NCI-H446 (cell line): ENCODE measurements around the gene MCRIP2.

Source experiments
- DNase-seq, 2 experiments: peaks; one replicate each; lab custom pipeline; 2025; lab: John Stamatoyannopoulos, UW

MCRIP2 gene

DNA sequence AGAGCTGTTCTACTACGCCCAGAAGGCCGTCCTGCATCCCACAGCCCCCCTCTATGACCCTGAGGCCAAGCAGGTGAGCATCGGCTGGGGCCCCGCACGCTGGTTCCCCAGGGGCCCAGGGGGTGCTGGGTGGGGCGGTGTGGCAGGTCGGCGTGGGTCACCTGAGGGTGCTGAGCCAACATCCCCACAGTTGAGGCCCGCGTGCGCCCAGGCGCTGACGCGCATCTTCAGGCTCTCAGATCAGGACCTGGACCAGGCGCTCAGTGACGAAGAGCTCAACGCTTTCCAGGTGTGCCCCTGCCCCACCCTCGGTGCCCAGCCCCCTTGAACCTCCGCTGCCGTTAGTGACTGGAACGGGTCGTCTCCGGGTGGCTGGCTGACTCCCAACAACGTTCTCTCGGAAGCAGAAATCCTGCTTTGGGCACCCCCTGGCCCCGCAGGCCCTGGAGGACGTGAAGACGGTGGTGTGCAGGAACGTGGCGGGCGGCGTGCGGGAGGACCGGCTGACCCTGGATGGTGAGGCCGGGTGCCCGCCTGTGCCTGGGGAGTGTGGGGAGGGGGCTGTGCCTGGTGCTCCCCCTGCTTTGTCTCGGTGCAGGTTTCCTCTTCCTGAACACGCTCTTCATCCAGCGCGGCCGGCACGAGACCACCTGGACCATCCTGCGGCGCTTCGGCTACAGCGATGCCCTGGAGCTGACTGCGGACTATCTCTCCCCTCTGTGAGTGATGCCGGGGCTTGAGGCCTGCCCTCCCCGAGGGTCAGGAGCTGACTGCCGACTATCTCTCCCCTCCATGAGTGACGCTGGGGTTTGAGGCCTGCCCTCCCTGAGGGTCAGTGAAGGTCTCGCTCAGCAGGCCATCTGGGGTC is 29.1 kb downstream of the MCRIP2 start:
- no peak for DNase-seq

- no peak for DNase-seq
Observed at GRCh38 chr16:671353-672131, 29.9 kb downstream of the MCRIP2 start.

DNA sequence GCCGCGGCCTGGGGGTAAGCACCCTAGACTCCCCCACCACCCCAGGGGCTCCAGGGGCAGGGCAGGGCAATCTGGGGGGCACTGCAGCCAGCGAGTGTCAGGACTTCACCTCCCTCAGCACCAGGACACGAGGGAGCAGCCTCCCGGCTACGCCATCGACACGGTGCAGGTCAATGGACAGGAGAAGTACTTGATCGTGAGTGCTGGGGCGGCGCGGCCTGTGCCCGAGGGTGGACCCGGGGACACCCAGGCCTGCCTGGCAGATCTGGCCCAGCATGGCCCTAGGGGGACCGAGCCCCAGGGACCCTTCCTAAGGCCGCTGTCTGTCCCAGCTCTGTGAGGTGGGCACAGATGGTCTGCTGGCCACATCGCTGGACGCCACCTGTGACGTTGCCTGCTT is 30.7 kb downstream of the MCRIP2 start:
- no peak for DNase-seq

- no peak for DNase-seq
Observed at GRCh38 chr16:672851-673250, 31.2 kb downstream of the MCRIP2 start.

DNA sequence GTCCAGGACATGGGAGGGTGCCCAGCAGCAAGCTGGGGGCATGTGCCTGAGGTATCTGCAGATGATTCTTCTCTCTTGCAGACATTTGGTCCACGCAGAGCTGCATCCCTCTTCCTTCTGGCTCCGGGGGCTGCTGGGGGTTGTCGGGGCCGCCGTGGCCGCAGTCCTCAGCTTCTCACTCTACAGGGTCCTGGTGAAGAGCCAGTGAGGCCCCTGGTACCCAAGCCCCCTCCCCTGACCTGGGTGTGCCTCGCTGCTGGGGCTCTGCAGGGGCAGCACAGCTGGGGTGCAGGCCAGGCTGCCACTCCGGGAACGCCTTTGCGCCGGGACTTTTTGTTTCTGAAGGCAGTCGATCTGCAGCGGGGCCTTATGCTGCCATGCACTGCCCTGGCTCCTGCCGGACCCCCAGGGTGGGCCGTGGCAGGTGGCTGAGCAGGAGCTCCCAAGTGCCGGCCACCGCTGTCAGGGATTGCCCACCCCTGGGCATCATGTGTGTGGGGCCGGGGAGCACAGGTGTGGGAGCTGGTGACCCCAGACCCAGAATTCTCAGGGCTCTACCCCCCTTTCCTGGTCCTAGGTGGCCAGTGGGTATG is 31.9 kb downstream of the MCRIP2 start:
- no peak for DNase-seq

DNA sequence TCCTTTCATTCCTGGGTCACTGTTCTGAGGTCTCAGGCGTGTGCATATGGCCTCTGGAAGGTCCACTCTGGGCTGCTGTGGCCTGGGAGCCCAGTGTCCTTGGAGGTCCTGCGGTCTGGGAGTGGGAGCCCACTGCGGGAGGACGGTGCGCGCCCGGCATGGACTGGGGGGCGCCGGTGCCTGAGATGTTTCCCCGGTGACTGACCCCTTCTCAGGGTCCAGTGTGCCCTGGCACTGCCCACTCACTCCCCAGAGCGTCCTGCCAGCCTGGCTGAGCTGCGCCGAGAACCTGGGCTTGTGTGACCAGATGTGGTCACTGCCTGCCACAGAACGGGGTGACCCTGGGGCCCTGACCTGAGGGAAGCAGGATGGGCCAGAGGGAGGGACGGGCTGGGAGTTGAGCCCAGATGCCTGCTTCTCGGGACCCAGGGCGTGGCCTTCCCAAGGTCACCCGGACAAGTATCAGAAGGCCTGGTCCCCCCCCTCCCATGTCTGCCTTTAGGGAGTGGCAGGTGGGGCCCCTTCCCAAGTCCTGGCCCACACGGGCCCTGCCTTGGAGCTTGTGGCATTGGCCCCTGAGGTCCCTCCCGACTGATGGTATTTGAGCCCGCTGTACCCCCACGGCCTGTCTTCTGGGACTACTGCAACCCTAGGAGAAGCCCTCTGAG is 32.7 kb downstream of the MCRIP2 start:
- DNase-seq: no peak

DNA sequence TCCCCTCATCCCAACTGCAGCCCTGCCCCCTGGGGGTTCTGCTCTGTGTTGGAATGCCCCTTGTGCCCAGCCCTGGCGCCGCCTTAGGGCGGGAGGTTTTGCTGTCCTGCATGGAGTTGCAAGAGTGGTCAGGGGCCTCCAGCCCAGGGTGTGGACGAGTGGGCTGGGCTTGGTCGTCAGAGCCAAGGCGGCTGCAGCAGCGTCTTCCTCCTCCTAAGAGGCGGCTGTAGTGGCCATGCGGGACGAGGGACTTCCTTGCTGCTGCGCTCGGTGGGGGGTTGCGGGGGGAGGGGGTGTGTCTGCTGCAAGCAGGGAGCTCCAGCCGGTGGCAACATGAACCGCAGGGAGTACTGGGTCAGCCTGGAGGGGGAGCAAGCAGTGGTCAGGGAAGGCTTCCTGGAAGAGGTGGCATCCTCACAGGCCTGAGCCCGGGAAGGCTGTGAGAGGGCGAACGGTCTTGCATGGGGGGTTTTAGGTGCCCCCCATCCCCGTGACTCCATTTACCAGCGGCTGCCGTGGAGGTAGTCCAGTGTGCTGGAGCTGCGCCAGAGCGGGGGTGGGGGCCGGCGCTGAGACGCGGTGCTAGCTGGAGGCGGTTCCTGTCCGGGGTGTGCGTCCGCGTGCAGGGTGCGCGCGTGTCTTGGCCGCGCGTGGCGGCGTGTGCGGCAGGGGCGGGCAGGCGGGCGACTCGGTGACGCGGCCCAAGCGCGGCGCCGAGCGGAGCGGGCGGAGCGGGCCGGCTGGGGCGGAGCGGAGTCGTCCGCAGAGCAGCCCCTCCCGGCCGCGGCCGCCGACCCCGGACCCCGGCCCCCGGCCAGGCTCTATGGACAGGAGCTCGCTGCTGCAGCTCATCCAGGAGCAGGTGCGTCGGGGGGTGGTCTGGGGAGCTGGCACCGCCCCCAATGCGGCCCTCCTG is 33.6 kb downstream of the MCRIP2 start, which contains the start of gene RHBDL1:
Gene RHBDL1 (plus strand): TSS at position 704 of the 916 bp plus-strand sequence. CDS start 120 bp downstream, at position 824.
- no peak for DNase-seq

- DNase-seq: no peak
Observed at GRCh38 chr16:675884-676564, 34.4 kb downstream of the MCRIP2 start.

DNA sequence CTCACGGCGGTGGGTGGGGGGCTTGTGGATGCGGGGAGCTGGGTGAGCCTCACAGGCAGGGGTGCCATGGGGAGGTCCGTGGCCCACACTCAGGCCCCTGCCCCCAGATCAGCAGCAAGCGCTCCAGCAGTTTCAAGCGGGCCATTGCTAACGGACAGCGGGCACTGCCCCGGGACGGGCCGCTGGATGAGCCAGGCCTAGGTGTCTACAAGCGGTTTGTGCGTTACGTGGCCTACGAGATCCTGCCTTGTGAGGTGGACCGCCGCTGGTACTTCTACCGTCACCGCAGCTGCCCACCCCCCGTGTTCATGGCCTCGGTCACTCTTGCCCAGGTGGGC is 34.9 kb downstream of the MCRIP2 start:
- DNase-seq: no peak

DNA sequence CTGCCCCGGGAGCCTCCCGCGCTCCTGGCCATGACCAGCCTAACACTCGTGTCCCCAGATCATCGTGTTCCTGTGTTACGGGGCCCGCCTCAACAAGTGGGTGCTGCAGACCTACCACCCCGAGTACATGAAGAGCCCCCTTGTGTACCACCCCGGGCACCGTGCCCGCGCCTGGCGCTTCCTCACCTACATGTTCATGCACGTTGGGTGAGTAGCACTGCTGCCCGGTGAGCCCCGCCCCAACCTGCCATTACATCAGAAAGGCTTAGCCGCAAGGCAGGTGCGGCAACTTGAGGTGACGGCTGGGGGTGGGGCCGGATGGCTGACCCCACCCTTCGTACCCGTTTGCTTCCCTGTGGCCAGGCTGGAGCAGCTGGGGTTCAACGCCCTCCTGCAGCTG is 35.3 kb downstream of the MCRIP2 start:
- no peak for DNase-seq

DNA sequence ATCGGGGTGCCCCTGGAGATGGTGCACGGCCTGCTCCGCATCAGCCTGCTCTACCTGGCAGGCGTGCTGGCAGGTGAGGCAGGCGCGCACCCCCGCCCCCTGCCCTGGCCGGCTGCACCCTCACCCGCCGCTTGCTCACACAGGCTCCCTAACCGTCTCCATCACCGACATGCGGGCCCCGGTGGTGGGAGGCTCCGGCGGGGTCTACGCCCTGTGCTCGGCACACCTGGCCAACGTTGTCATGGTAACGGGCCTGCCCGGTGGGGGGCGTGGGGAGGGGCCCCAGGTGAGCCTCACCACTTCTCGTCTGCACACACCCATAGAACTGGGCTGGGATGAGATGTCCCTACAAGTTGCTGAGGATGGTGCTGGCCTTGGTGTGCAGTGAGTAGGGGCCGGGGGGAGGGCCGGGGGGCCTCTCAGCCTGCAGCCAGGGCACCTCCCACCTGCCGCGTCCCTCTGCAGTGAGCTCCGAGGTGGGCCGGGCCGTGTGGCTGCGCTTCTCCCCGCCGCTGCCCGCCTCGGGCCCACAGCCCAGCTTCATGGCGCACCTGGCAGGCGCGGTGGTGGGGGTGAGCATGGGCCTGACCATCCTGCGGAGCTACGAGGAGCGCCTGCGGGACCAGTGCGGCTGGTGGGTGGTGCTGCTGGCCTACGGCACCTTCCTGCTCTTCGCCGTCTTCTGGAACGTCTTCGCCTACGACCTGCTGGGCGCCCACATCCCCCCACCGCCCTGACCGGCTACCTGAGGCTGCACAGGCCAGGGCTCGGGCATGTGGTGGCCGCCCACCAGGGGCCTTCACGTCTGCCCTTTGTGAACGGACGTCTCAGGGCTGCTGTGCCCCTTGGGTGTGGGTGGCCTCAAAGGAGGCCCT is 35.9 kb downstream of the MCRIP2 start:
- no peak for DNase-seq

- DNase-seq: no peak
Observed at GRCh38 chr16:678209-678857, 36.7 kb downstream of the MCRIP2 start.

DNA sequence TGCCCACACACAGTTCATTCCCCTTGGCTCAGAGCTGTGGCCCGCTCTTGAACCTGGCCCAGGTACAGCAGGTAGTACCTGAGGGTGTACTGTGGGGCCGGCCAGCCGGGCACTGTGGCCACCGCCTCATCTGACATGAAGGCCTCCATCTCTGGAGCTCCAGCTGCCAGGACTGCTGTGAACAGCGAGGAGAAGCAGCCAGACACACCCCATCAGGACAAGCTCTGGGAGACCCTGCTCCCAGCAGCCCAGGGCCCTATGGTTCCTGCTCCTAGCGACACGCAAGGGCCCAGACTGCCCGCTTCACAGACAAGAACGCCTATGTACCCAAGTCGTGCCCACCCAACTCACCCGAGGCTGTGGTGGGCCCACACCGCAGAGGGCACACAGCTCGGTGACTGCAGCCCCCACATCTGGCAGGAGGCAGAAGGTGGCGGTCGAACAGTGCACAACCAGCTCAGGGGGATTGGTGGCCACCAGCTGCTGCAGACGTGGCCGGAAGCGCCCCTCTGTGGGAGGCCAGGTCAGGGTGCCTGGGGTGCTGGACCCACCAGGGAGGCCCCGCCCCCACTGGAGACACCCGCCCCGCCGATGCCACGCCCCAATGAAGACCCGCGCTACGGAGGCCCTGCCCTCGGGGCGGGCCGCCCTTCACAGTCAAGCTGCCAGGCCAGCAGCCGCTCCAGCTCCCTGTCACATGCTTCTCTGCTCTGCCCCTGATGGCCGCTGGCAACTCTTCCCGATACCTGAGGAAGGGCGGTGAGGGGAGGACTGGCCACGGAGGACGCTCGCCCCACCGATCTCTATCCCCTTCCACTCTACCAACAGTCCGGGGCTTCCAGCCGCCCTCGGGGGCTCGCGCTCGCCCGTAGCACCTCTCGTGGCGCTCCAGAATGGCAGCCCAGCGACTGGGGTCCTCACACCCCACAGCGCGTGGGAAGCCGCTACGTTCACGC is 37.5 kb downstream of the MCRIP2 start:
- peak; percentile 44 to 87 for DNase-seq

GRCh38 chr16:679814-680624 is 38.4 kb downstream of the MCRIP2 start, which contains the start of gene STUB1:
Gene STUB1, plus strand, starts transcription at chr16:680410. Its CDS starts 116 bp downstream, at chr16:680526.
- DNase-seq: peak; percentile 78 to 92

GRCh38 chr16:680625-680945 is 39.0 kb downstream of the MCRIP2 start:
- DNase-seq: no peak

- DNase-seq: peak; percentile 20 to 56
Observed at GRCh38 chr16:680967-681745, 39.5 kb downstream of the MCRIP2 start.
